ENCODE results near the gene DNAJC15. TPM values are rescaled to one million over a fixed set of nuclear protein-coding genes. Genes with fewer than 3 reads are reported as not detected.

The DNAJC15 gene
- total RNA-seq, 3 donors from 2014 or later, result 9.2 to 14.4 (median 12.9) TPM

DNA sequence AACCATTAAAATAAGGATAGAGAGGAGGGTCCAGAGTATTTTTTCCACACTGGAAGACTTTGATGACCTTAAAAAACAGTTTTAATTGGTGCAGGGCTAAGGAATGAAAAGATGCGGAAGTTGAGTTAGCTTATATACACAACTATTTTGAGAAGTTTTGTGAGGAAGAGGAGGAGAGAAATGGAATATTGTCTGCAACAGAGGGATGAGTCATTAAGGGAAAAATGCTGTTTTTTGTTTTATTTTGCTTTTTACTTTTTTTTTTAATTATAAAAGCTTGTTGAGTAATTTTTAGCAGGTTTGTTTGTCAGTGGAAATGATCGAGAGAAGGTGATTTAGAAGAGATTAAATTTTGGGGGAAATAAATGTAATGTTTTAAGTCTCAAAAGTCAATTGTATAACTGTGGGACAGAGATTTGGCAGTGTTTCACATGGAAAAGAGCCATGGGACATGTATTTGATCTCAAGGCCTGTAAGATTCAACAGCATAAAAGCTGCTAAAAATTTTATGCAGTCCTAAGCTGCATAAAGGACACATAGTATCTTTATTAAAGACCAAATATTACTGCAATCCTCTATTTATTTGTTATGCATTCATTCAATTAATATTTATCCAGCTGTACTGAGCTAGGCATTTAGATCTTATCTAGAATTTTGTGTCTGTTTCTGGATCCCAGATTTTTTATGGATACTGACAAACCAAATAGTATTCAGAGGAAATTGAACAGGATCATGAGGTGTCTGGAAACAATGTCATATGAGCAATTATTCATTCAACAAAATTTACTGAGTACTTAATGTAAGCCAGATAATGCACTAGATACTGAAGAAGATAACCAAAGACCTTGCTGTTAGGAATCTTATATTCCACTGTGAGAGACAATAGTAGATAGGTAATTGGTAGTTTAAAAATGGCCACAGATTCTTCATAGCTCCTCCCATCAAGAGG is 72.7 kb downstream of the DNAJC15 start:
- H3K36me3 ChIP-seq, result no peaks in the 10 kb centered on the region
- H3K9me3 ChIP-seq, result peaks cover 0 to 10% of the 10 kb centered on the region in 2 donors
- H3K4me3 ChIP-seq, result no peak overlapping the region
- TF ChIP-seq POLR2AphosphoS5 (IDR thresholded peaks at IDR 0.05) (no peak), POLR2A (IDR thresholded peaks at IDR 0.05) (no peak), CTCF (IDR thresholded peaks at IDR 0.05) (no peak)
- DNase-seq (ENCODE audit: low spot score in 2 of 2), result no peak
- intact Hi-C loops (cut with DNase I; ENCODE audit: low total_unique reads), result no loop called here
- no peak overlapping the region for H3K27ac ChIP-seq
- H3K27me3 ChIP-seq, result no peaks in the 10 kb centered on the region
- H3K4me1 ChIP-seq, result no peaks in the 10 kb centered on the region

DNA sequence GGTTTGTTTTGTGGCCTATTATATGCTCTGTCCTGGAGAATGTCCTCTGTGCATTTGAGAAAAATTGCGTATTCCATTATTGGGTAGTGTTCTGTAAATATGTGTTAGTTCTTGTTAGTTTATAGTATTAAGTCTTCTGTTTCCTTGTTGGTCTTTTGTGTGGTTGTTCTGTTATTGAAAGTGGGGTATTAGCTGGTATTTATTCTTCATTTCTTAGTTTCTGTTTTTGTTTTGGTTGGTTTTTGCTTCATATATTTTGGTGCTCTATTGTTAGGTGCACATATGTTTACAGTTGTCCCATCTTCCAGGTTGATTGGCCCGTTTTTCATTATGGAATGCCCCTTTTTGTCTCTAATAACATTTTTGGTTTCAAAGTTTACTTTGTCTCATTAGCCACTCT is 77.3 kb downstream of the DNAJC15 start:
- H3K4me1 ChIP-seq, result no peaks in the 10 kb centered on the region
- TF ChIP-seq CTCF (IDR thresholded peaks at IDR 0.05) (no peak), POLR2A (IDR thresholded peaks at IDR 0.05) (no peak), POLR2AphosphoS5 (IDR thresholded peaks at IDR 0.05) (no peak)
- no peaks in the 10 kb centered on the region for H3K36me3 ChIP-seq
- peaks cover 0 to 16% of the 10 kb centered on the region in 2 donors for H3K9me3 ChIP-seq
- no peak for DNase-seq (ENCODE audit: low spot score in 2 of 2)
- H3K27me3 ChIP-seq, result no peaks in the 10 kb centered on the region
- no peak overlapping the region for H3K27ac ChIP-seq
- intact Hi-C loops (cut with DNase I; ENCODE audit: low total_unique reads), result no loop called here
- H3K4me3 ChIP-seq, result no peak overlapping the region

DNA sequence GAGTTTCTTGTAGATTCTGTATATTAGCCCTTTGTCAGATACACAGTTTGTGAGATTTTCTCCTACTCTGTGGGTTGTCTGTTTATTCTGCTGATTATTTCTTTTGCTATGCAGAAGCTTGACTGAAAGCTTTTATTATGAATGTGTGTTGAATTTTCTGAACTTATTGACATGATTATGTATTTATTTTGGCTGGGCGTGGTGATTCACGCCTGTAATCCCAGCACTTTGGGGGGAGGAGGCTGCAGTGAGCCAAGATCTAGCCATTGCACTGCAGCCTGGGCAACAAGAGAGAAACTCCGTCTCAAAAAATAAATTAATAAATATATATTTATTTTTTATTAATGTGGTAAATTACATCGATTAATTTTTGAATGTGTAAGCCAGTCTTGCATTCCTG is 78.9 kb downstream of the DNAJC15 start:
- no peak for DNase-seq (ENCODE audit: low spot score in 2 of 2)
- no peaks in the 10 kb centered on the region for H3K27me3 ChIP-seq
- no peak overlapping the region for H3K27ac ChIP-seq
- no peak for TF ChIP-seq CTCF (IDR thresholded peaks at IDR 0.05)
- no peak for TF ChIP-seq POLR2A (IDR thresholded peaks at IDR 0.05)
- no peak for TF ChIP-seq POLR2AphosphoS5 (IDR thresholded peaks at IDR 0.05)
- peaks cover 0 to 16% of the 10 kb centered on the region in 2 donors for H3K9me3 ChIP-seq
- no peaks in the 10 kb centered on the region for H3K4me1 ChIP-seq
- no peaks in the 10 kb centered on the region for H3K36me3 ChIP-seq
- H3K4me3 ChIP-seq, result no peak overlapping the region
- intact Hi-C loops (cut with DNase I; ENCODE audit: low total_unique reads), result no loop called here

DNA sequence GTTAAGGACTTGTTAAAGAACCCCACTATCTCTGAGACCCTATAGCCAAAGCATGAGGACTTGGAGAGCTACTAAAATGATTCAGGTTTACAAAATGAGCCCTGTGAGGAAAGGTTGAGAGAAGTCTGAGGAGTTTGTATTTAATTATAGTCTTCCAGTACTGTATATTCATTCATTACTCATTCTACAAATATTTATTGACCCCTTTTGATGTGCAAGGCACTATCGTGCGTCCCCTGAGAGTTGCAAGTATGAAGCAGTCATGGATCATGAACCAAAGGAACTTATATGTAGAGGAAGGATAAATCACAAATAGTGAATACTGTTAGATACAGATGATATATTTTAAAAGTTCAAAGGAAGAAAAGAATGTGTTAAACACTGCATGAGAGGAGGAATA is 84.4 kb downstream of the DNAJC15 start:
- Histone ChIP-seq H3K27me3 (no peaks in the 10 kb centered on the region), H3K9me3 (no peaks in the 10 kb centered on the region), H3K4me1 (no peaks in the 10 kb centered on the region), H3K27ac (no peak overlapping the region), H3K36me3 (no peaks in the 10 kb centered on the region), H3K4me3 (no peak overlapping the region)
- intact Hi-C loops (cut with DNase I; ENCODE audit: low total_unique reads), result no loop called here
- no peak for TF ChIP-seq POLR2AphosphoS5 (IDR thresholded peaks at IDR 0.05)
- no peak for TF ChIP-seq POLR2A (IDR thresholded peaks at IDR 0.05)
- TF ChIP-seq CTCF (IDR thresholded peaks at IDR 0.05), result no peak
- no peak for DNase-seq (ENCODE audit: low spot score in 2 of 2)

GRCh38 chr13:43110036-43110435 is 86.7 kb downstream of the DNAJC15 start:
- no peak overlapping the region for H3K4me3 ChIP-seq
- no peak for TF ChIP-seq CTCF (IDR thresholded peaks at IDR 0.05)
- no peak for TF ChIP-seq POLR2A (IDR thresholded peaks at IDR 0.05)
- no peak for TF ChIP-seq POLR2AphosphoS5 (IDR thresholded peaks at IDR 0.05)
- no peaks in the 10 kb centered on the region for H3K9me3 ChIP-seq
- intact Hi-C loops (cut with DNase I; ENCODE audit: low total_unique reads), result no loop called here
- H3K36me3 ChIP-seq, result no peaks in the 10 kb centered on the region
- no peaks in the 10 kb centered on the region for H3K27me3 ChIP-seq
- no peak for DNase-seq (ENCODE audit: low spot score in 2 of 2)
- H3K27ac ChIP-seq, result no peak overlapping the region
- no peaks in the 10 kb centered on the region for H3K4me1 ChIP-seq
